Measurements from ENCODE around the gene CDKN1C.
"Not testable (repeated sequence)": the region's sequence is repeated elsewhere in the genome, so short reads cannot be mapped to it uniquely, and the experiment has no call there.

The CDKN1C gene

GRCh38 chr11:2912498-2912897, 26.9 kb upstream of the CDKN1C start:
- no peaks in the 10 kb centered on the region for H3K27me3 ChIP-seq (ENCODE audit: control insufficient read depth, insufficient read depth, low read length)
- H3K4me1 ChIP-seq (ENCODE audit: control insufficient read depth, low read depth, low read length): peaks cover 4% of the 10 kb centered on the region
- H3K4me3 ChIP-seq (ENCODE audit: low read length): no peak overlapping the region
- no peak overlapping the region for H3K27ac ChIP-seq (ENCODE audit: low read length)
- no peaks in the 10 kb centered on the region for H3K36me3 ChIP-seq (ENCODE audit: control insufficient read depth, low read depth, low read length)
- H3K9ac ChIP-seq (ENCODE audit: low read length): no peak overlapping the region
- no peaks in the 10 kb centered on the region for H3K9me3 ChIP-seq (ENCODE audit: control insufficient read depth, low read depth, low read length)

GRCh38 chr11:2911785-2912391, 26.3 kb upstream of the CDKN1C start:
- no peaks in the 10 kb centered on the region for H3K36me3 ChIP-seq (ENCODE audit: control insufficient read depth, low read depth, low read length)
- no peak overlapping the region for H3K27ac ChIP-seq (ENCODE audit: low read length)
- H3K9ac ChIP-seq (ENCODE audit: low read length): no peak overlapping the region

GRCh38 chr11:2911088-2911784, 25.7 kb upstream of the CDKN1C start:
- H3K4me3 ChIP-seq (ENCODE audit: low read length): no peak overlapping the region
- H3K4me1 ChIP-seq (ENCODE audit: control insufficient read depth, low read depth, low read length): peaks cover 4% of the 10 kb centered on the region
- H3K27me3 ChIP-seq (ENCODE audit: control insufficient read depth, insufficient read depth, low read length): no peaks in the 10 kb centered on the region
- no peaks in the 10 kb centered on the region for H3K36me3 ChIP-seq (ENCODE audit: control insufficient read depth, low read depth, low read length)
- H3K9ac ChIP-seq (ENCODE audit: low read length): no peak overlapping the region
- no peak overlapping the region for H3K27ac ChIP-seq (ENCODE audit: low read length)
- no peaks in the 10 kb centered on the region for H3K9me3 ChIP-seq (ENCODE audit: control insufficient read depth, low read depth, low read length)

More at GRCh38 chr11:2911785-2912391, 26.3 kb upstream of the CDKN1C start:
- Histone ChIP-seq H3K4me3 (ENCODE audit: low read length) (no peak overlapping the region), H3K9me3 (ENCODE audit: control insufficient read depth, low read depth, low read length) (no peaks in the 10 kb centered on the region), H3K27me3 (ENCODE audit: control insufficient read depth, insufficient read depth, low read length) (no peaks in the 10 kb centered on the region), H3K4me1 (ENCODE audit: control insufficient read depth, low read depth, low read length) (peaks cover 4% of the 10 kb centered on the region)

- no peaks in the 10 kb centered on the region for H3K9me3 ChIP-seq (ENCODE audit: control insufficient read depth, low read depth, low read length)
- H3K27ac ChIP-seq (ENCODE audit: low read length): no peak overlapping the region
- no peak overlapping the region for H3K4me3 ChIP-seq (ENCODE audit: low read length)
- peaks cover 4% of the 10 kb centered on the region for H3K4me1 ChIP-seq (ENCODE audit: control insufficient read depth, low read depth, low read length)
- no peaks in the 10 kb centered on the region for H3K36me3 ChIP-seq (ENCODE audit: control insufficient read depth, low read depth, low read length)
- H3K27me3 ChIP-seq (ENCODE audit: control insufficient read depth, insufficient read depth, low read length): no peaks in the 10 kb centered on the region
- no peak overlapping the region for H3K9ac ChIP-seq (ENCODE audit: low read length)
Observed at GRCh38 chr11:2910401-2910955, 24.9 kb upstream of the CDKN1C start.

GRCh38 chr11:2909133-2909902, 23.7 kb upstream of the CDKN1C start:
- H3K36me3 ChIP-seq (ENCODE audit: control insufficient read depth, low read depth, low read length): no peaks in the 10 kb centered on the region
- no peaks in the 10 kb centered on the region for H3K9me3 ChIP-seq (ENCODE audit: control insufficient read depth, low read depth, low read length)
- H3K4me1 ChIP-seq (ENCODE audit: control insufficient read depth, low read depth, low read length): peaks cover 4% of the 10 kb centered on the region
- H3K27me3 ChIP-seq (ENCODE audit: control insufficient read depth, insufficient read depth, low read length): no peaks in the 10 kb centered on the region
- no peak overlapping the region for H3K27ac ChIP-seq (ENCODE audit: low read length)
- H3K9ac ChIP-seq (ENCODE audit: low read length): no peak overlapping the region
- H3K4me3 ChIP-seq (ENCODE audit: low read length): no peak overlapping the region

GRCh38 chr11:2908130-2908529, 22.6 kb upstream of the CDKN1C start:
- no peak overlapping the region for H3K9ac ChIP-seq (ENCODE audit: low read length)
- H3K27me3 ChIP-seq (ENCODE audit: control insufficient read depth, insufficient read depth, low read length): peaks cover 6% of the 10 kb centered on the region
- no peak overlapping the region for H3K4me3 ChIP-seq (ENCODE audit: low read length)
- no peaks in the 10 kb centered on the region for H3K9me3 ChIP-seq (ENCODE audit: control insufficient read depth, low read depth, low read length)
- H3K4me1 ChIP-seq (ENCODE audit: control insufficient read depth, low read depth, low read length): no peaks in the 10 kb centered on the region
- no peak overlapping the region for H3K27ac ChIP-seq (ENCODE audit: low read length)
- no peaks in the 10 kb centered on the region for H3K36me3 ChIP-seq (ENCODE audit: control insufficient read depth, low read depth, low read length)

GRCh38 chr11:2905299-2905698, 19.7 kb upstream of the CDKN1C start:
- H3K4me3 ChIP-seq (ENCODE audit: low read length); H3K27ac ChIP-seq (ENCODE audit: low read length); H3K36me3 ChIP-seq (ENCODE audit: control insufficient read depth, low read depth, low read length); H3K9me3 ChIP-seq (ENCODE audit: control insufficient read depth, low read depth, low read length); H3K9ac ChIP-seq (ENCODE audit: low read length); H3K4me1 ChIP-seq (ENCODE audit: control insufficient read depth, low read depth, low read length): not testable (repeated sequence)
- H3K27me3 ChIP-seq (ENCODE audit: control insufficient read depth, insufficient read depth, low read length): peaks cover 11% of the 10 kb centered on the region

GRCh38 chr11:2904153-2905052, 18.8 kb upstream of the CDKN1C start:
- Histone ChIP-seq H3K27me3 (ENCODE audit: control insufficient read depth, insufficient read depth, low read length) (peaks cover 11% of the 10 kb centered on the region), H3K4me3 (ENCODE audit: low read length) (no peak overlapping the region), H3K4me1 (ENCODE audit: control insufficient read depth, low read depth, low read length) (peaks cover 5% of the 10 kb centered on the region), H3K27ac (ENCODE audit: low read length) (no peak overlapping the region), H3K9ac (ENCODE audit: low read length) (no peak overlapping the region), H3K9me3 (ENCODE audit: control insufficient read depth, low read depth, low read length) (no peaks in the 10 kb centered on the region), H3K36me3 (ENCODE audit: control insufficient read depth, low read depth, low read length) (no peaks in the 10 kb centered on the region)

GRCh38 chr11:2903672-2904011, 18.1 kb upstream of the CDKN1C start:
- Histone ChIP-seq H3K9ac (ENCODE audit: low read length) (no peak overlapping the region), H3K4me1 (ENCODE audit: control insufficient read depth, low read depth, low read length) (peaks cover 5% of the 10 kb centered on the region), H3K27me3 (ENCODE audit: control insufficient read depth, insufficient read depth, low read length) (peaks cover 11% of the 10 kb centered on the region), H3K36me3 (ENCODE audit: control insufficient read depth, low read depth, low read length) (no peaks in the 10 kb centered on the region), H3K4me3 (ENCODE audit: low read length) (no peak overlapping the region), H3K9me3 (ENCODE audit: control insufficient read depth, low read depth, low read length) (no peaks in the 10 kb centered on the region), H3K27ac (ENCODE audit: low read length) (no peak overlapping the region)

GRCh38 chr11:2902784-2903671, 17.5 kb upstream of the CDKN1C start:
- Histone ChIP-seq H3K36me3 (ENCODE audit: control insufficient read depth, low read depth, low read length) (no peaks in the 10 kb centered on the region), H3K27ac (ENCODE audit: low read length) (no peak overlapping the region), H3K9me3 (ENCODE audit: control insufficient read depth, low read depth, low read length) (no peaks in the 10 kb centered on the region), H3K27me3 (ENCODE audit: control insufficient read depth, insufficient read depth, low read length) (peaks cover 11% of the 10 kb centered on the region), H3K4me3 (ENCODE audit: low read length) (peak overlapping the region; percentile 59), H3K9ac (ENCODE audit: low read length) (no peak overlapping the region), H3K4me1 (ENCODE audit: control insufficient read depth, low read depth, low read length) (peaks cover 5% of the 10 kb centered on the region)
